KBM-7 (cell line): Measurements from ENCODE around the gene TMEM150B.

ENCODE experiments used
- DNase-seq: peaks from one replicate; pipeline ENCODE4 v3.0.0-alpha.2; 2015
- in situ Hi-C: fragments of 300-500 bp; cut with MboI; formaldehyde crosslinking; loops from 2 replicates; pipeline ENCODE4 v1.14.3; 2020; ENCODE audit warnings: low sequenced_read_pairs, low pct_unique_long_range_greater_than_20kb, mixed read lengths

TMEM150B gene

GRCh38 chr19:55358493-55358892 is 33.4 kb upstream of the TMEM150B start:
- DNase-seq: no peak
- in situ Hi-C loops: no loop called here

DNA sequence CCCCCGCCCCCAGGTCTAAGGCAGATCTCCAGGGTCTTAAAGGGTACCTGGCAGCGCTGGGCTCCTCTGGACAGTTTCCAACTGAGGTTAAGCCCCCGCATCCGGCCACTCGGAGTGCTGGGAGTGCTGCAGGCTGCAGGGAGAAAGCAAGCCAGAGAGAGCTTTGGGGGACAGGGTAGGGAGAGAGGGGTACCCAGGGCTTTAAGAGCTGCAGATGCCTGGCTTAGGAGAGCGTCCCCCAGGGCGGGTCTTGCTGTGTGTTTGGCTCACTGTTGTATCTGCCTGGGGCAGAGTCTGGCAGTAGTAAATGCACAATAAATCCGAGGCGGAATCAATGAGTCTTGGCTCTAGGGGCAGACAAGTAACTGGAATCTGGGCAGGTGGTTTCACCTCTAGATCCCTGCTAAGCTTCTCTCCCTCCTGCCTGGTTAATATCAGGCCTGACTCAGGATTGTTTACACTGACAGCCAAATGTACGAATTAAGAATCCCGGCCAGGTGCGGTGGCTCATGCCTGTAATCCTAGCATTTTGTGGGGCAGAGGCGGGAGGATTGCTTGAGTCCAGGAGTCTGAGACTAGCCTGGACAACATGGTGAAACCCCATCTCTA is 30.2 kb upstream of the TMEM150B start:
- in situ Hi-C loops: no loop called here
- no peak for DNase-seq

DNA sequence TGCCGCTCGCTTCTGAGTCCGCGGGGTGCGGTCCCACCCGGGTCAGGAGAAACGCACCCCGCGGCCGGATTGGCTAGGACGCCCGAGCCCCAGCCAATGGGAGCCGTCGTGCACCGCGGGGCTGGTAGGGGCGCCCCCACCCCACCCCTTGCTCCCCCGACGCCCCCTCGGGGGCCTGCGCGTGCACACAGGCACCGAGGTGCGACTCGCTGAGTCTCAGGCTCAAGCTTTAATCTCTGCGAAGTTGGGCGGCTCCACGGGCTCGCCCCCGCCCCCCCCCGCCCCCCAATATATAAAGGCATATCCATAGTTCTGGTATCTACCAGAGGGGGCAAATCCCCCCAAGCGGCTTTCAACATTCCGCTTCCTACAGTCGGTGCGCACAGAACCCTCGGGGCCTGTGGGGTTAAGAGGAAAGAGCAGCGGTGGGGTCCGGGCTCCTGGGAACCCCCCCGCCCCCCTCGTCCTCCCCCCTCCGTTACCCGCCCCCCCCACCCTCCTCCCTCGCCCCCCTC is 29.6 kb upstream of the TMEM150B start, which contains the start of gene COX6B2:
Gene COX6B2 (minus strand): TSS at position 22 of the 515 bp plus-strand sequence. CDS start 198 bp downstream, outside the sequence.
- in situ Hi-C loops: no loop called here
- DNase-seq: no peak

- peak; percentile 81 for DNase-seq
- in situ Hi-C loops: no loop called here
Measured at GRCh38 chr19:55353803-55354697, 28.9 kb upstream of the TMEM150B start.

- no peak for DNase-seq
- in situ Hi-C loops: no loop called here
Measured at GRCh38 chr19:55353356-55353802, 28.2 kb upstream of the TMEM150B start.

- no peak for DNase-seq
- in situ Hi-C loops: no loop called here
Measured at GRCh38 chr19:55352549-55353145, 27.5 kb upstream of the TMEM150B start.

DNA sequence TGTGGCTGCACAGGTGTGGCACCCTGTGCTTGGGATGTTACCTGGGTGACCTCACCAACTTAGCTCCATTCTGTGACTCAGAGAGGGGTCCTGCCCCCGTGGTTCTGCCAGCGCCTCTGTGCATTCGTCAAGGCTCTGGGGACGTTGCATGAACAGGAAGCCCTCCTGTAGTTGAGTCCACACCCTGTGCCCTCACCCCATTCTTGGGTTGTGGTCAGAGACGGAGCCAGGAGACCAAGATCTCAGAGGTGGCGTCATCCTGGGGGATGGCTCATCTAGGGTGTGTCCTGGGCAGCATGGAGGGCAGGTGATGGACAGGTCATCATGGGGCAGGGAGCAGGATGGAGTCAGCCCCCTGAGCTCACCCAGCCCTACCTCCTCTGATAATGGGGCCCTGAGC is 26.9 kb upstream of the TMEM150B start:
- in situ Hi-C loops: no loop called here
- DNase-seq: no peak

DNA sequence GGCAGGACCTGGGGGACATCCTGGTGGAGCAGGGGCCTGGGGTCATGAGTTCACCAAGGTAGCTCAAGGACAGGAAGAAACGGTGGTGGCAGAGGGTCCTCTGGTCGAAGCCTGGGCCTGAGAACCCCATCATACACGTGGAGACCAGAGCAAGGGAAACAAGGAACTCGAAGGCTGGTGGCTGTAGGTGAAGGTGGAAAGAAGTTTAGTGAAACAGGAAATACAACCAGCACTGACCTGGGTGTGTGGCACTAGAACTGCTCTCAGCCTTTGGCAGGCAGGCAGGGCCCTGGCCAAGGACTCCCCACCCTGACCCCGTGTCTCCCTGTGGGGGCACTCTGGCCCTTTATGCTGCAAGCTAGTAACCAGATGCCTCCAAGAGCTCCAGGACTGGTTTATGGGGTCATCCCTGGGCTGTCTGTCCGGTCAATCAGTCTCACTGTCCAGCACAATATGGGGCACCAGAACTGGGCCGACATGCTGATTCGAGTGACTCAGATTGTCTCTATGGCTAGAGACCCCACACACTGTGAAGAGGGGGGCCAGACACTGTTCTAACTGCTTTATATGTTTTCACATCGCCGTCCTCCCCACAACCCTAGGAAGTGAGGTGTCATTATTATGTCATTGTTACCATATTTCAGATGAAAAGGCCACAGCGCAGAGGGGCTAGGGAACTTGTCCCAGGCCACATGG is 25.6 kb upstream of the TMEM150B start:
- DNase-seq: no peak

DNA sequence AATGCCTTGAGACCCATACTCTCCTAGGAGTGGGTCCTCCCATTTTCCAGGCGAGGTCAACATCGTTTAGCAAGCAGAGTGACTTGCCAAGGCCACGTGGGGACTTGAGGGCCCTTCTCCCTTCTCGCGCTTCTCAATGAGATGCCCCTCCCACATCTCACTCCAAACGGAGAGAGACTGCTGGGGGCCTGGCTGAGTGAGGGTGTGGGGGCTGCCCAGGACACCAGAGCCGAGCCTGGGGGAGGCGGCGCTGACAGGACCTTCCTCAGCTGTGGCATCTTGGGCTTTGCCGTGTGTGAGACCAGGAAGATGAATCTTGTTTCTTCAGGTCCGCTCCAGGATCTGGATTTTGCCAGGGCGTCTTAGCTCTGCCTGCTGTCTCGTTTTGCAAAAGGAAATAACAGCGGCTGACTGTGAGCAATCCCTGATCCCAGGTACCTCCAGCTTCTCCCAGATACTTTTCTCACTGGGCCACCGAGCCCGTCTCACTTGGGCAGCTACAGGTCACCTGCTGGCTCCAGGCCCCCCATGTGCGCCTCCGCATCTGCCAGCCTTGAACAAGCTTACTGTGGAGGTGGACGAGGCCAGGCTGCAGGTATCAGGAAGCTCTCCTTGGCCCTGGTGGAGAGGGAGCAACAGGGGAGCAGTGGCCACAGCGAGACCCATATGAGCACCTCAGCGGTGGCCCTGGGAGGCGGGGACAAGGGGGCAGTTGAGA is 23.3 kb upstream of the TMEM150B start:
- no peak for DNase-seq
- in situ Hi-C loops: no loop called here

More for the DNA sequence above, 25.6 kb upstream of the TMEM150B start:
- in situ Hi-C loops: no loop called here

DNA sequence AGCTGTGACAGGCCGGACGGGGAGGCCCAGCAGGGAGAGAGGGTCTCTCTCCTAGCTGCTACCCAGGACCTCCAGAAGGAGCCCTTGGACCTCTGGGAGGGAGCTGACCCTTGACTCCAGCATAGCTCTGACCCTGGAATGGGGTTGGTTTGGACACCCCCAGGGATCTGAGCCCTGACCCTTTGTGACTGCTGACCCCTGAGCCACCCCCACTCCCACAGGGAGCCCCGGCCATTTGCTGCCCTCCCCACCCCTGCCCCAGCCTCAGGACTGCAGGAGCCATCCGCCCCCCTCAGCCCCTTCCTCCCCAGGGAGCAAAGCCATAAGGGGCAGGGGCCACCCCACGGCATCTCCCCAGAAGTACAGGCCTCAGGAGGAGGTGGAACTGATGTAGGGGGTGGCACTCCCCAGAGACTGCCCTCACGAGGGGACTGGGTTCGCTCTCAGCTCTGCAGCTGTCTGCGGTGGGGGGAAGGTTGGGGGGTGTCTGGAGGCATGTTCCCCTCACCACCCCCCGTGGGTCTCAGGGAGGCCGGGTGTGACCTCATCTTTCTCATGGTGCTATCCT is 22.4 kb upstream of the TMEM150B start:
- in situ Hi-C loops: no loop called here
- DNase-seq: no peak

DNA sequence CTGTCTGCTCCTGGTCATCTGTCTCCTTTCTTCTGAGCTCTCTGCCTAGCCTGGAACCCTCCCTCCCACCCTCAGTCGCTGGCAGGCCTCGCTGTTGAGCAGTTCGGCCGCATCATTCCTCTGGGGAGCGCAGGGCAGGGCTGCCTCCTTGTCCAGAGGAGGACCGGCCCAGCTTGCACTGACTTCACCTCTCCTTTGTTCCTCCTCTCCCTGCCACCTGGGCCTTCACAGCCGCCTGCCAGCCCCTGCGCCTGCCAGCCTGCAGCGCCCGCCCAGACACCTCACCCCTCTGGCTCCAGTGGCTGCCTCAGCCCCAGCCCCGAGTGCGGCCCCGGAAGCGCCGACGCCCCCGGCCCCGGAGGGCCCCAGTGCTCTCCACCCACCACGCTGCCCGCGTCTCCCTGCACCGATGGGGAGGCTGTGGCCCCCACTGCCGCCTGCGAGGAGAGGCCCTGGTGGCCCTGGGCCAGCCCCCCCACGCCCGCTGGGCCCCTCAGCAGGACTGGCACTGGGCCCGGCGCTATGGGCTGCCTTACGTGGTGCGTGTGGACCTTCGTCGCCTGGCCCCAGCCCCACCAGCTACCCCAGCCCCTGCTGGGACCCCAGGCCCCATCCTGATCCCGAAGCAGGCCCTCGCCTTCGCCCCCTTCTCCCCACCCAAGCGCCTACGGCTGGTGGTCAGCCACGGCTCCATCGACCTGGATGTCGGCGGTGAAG is 21.7 kb upstream of the TMEM150B start:
- in situ Hi-C loops: no loop called here
- no peak for DNase-seq

GRCh38 chr19:55345818-55346724 is 20.9 kb upstream of the TMEM150B start:
- no peak for DNase-seq
- in situ Hi-C loops: no loop called here

- in situ Hi-C loops: no loop called here
- DNase-seq: no peak
Measured at GRCh38 chr19:55345101-55345817, 20.1 kb upstream of the TMEM150B start.

DNA sequence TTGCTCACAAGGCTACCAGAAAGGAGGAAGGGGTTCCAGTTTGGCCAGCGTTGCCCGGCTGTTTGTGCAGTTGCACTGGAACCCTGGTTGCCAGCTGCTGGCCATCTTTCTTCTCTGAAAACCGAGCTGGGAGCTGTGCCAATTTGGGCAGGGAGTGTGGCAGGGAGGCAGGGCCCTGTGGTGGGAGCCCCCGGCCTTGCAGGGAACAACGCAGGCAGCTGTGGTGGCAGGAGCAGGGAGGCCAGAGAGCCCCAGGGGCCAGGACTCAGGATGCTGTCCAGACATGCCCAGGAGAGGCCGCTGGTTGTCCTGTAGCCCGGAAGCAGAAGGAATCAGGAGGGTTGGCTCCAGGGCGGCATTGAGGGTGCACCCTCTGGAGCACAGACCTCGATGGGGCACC is 19.3 kb upstream of the TMEM150B start:
- in situ Hi-C loops: no loop called here
- DNase-seq: no peak

- DNase-seq: no peak
- in situ Hi-C loops: no loop called here
Measured at GRCh38 chr19:55341595-55342531, 16.7 kb upstream of the TMEM150B start.
